Tibial artery (tissue), 4 donors: ENCODE measurements around the gene IGF1R.

Experiments
- DNase-seq, 2 donors: peaks; one replicate each; pipeline ENCODE4 v3.0.0-alpha.2; 2019
- H3K27ac ChIP-seq, 2 donors: fragments of 200-600 bp; sonication (generic) in 1 of 2; 1 replicate in 1 of 2; 2 replicates in 1 of 2; pipeline ENCODE4 v1.5.1; 2018 to 2019; ENCODE audit warnings: mild to moderate bottlenecking in 1 of 2
- H3K27me3 ChIP-seq, 2 donors: fragments of 200-600 bp; sonication (generic) in 1 of 2; one replicate each; pipeline versions ENCODE4 v1.5.1 to v1.6.0; 2016 to 2019
- H3K36me3 ChIP-seq, 3 donors: fragments of 200-600 bp; sonication (generic) in 2 of 3; one replicate each; pipeline ENCODE4 v1.5.1; 2016 to 2019; ENCODE audit warnings: mild to moderate bottlenecking in 2 of 3
- H3K4me1 ChIP-seq, 4 donors: fragments of 200-600 bp; sonication (generic) in 2 of 4; 1 replicate in 3 of 4; 2 replicates in 1 of 4; pipeline ENCODE4 v1.5.1; 2016 to 2019
- H3K4me3 ChIP-seq, 2 donors: fragments of 200-600 bp; sonication (generic) in 1 of 2; 1 replicate in 1 of 2; 2 replicates in 1 of 2; pipeline ENCODE4 v1.5.1; 2018 to 2019; ENCODE audit warnings: mild to moderate bottlenecking in 2 of 2
- H3K9me3 ChIP-seq, 3 donors: fragments of 200-600 bp; sonication (generic) in 1 of 3; one replicate each; pipeline ENCODE4 v1.5.1; 2016 to 2019
- CTCF ChIP-seq, 2 experiments: fragments of 200-600 bp in 1 of 2; fragments of 450-650 bp in 1 of 2; IDR thresholded peaks; one replicate each; pipeline ENCODE4 v1.5.1; 2017 to 2019; ENCODE audit warnings: antibody characterized with exemption in 2 of 2, mild to moderate bottlenecking in 1 of 2, moderate library complexity in 1 of 2
- intact Hi-C: fragments of 100-400 bp; cut with DNase I; formaldehyde crosslinking; loops from one replicate; pipeline ENCODE4 v1.15.0; 2023; ENCODE audit warnings: low total_unique reads

The IGF1R gene

GRCh38 chr15:98767692-98768091, 119.4 kb downstream of the IGF1R start:
- Histone ChIP-seq H3K9me3 (no peaks in the 10 kb centered on the region), H3K27me3 (no peaks in the 10 kb centered on the region), H3K4me1 (peaks cover 0 to 87% (median 42%) of the 10 kb centered on the region in 4 donors), H3K4me3 (no peak overlapping the region), H3K27ac (no peak overlapping the region), H3K36me3 (no peaks in the 10 kb centered on the region)
- intact Hi-C loops: no loop called here
- DNase-seq: no peak
- TF ChIP-seq CTCF (IDR thresholded peaks at IDR 0.05): no peak

GRCh38 chr15:98769867-98770266, 121.5 kb downstream of the IGF1R start:
- no peak for DNase-seq
- intact Hi-C loops: loop anchor here (10.0 kb wide), 1 partner anchor 105 kb away; no protein-coding TSS in a partner anchor
- no peaks in the 10 kb centered on the region for H3K27me3 ChIP-seq
- H3K36me3 ChIP-seq: no peaks in the 10 kb centered on the region
- H3K9me3 ChIP-seq: no peaks in the 10 kb centered on the region
- TF ChIP-seq CTCF (IDR thresholded peaks at IDR 0.05): no peak
- no peak overlapping the region for H3K27ac ChIP-seq
- H3K4me3 ChIP-seq: no peak overlapping the region
- H3K4me1 ChIP-seq: peaks cover 0 to 87% (median 34%) of the 10 kb centered on the region in 4 donors

- intact Hi-C loops: loop anchor here (10.0 kb wide), 1 partner anchor 106 kb away; no protein-coding TSS in a partner anchor
- H3K9me3 ChIP-seq: no peaks in the 10 kb centered on the region
- DNase-seq: no peak
- H3K36me3 ChIP-seq: no peaks in the 10 kb centered on the region
- no peak overlapping the region for H3K4me3 ChIP-seq
- no peaks in the 10 kb centered on the region for H3K27me3 ChIP-seq
- H3K4me1 ChIP-seq: peaks cover 0 to 90% (median 35%) of the 10 kb centered on the region in 4 donors
- H3K27ac ChIP-seq: no peak overlapping the region
- TF ChIP-seq CTCF (IDR thresholded peaks at IDR 0.05): no peak
Observed at GRCh38 chr15:98770984-98771383, 122.6 kb downstream of the IGF1R start.

- H3K36me3 ChIP-seq: no peaks in the 10 kb centered on the region
- intact Hi-C loops: loop anchor here (10.0 kb wide), 1 partner anchor 107 kb away; no protein-coding TSS in a partner anchor
- H3K4me3 ChIP-seq: no peak overlapping the region
- no peak for TF ChIP-seq CTCF (IDR thresholded peaks at IDR 0.05)
- no peak for DNase-seq
- no peak overlapping the region for H3K27ac ChIP-seq
- H3K9me3 ChIP-seq: no peaks in the 10 kb centered on the region
- no peaks in the 10 kb centered on the region for H3K27me3 ChIP-seq
- peaks cover 0 to 90% (median 36%) of the 10 kb centered on the region in 4 donors for H3K4me1 ChIP-seq
Observed at GRCh38 chr15:98771541-98771940, 123.2 kb downstream of the IGF1R start.

- Histone ChIP-seq H3K4me1 (peaks cover 0 to 90% (median 40%) of the 10 kb centered on the region in 4 donors), H3K36me3 (no peaks in the 10 kb centered on the region)
Observed at GRCh38 chr15:98772895-98773294, 124.6 kb downstream of the IGF1R start.

More at GRCh38 chr15:98772895-98773294, 124.6 kb downstream of the IGF1R start:
- no peak overlapping the region for H3K27ac ChIP-seq
- intact Hi-C loops: loop anchor here (10.0 kb wide), 1 partner anchor 108 kb away; no protein-coding TSS in a partner anchor
- no peaks in the 10 kb centered on the region for H3K9me3 ChIP-seq
- DNase-seq: no peak
- TF ChIP-seq CTCF (IDR thresholded peaks at IDR 0.05): no peak
- no peaks in the 10 kb centered on the region for H3K27me3 ChIP-seq
- H3K4me3 ChIP-seq: no peak overlapping the region
